ENCODE results near the gene CWC27. TPM values are rescaled to one million over a fixed set of nuclear protein-coding genes. Genes with fewer than 3 reads are reported as not detected.

The CWC27 gene
- polyA plus RNA-seq, 1 experiment, result 39.5 TPM

GRCh38 chr5:64792469-64792868 is 23.7 kb downstream of the CWC27 start:
- Histone ChIP-seq H3K27me3 (ENCODE audit: control insufficient read depth, insufficient read depth, low read length) (no peaks in the 10 kb centered on the region), H3K27ac (ENCODE audit: low read depth, low read length) (no peak overlapping the region), H3K9me3 (ENCODE audit: control insufficient read depth, insufficient read depth, low read length) (no peaks in the 10 kb centered on the region), H3K4me3 (ENCODE audit: low read depth, low read length) (no peak overlapping the region)
- TF ChIP-seq CTCF (IDR thresholded peaks at IDR 0.05; ENCODE audit: low read depth, low read length), result no peak
- ChIA-PET POLR2A (no interaction called here), CTCF (interaction anchor here (4.3 kb wide), 1 partner anchor 9 kb away, joined by 34 read pairs; no protein-coding TSS in a partner anchor)
- no peak for DNase-seq (ENCODE audit: low read depth, low spot score)

- Histone ChIP-seq H3K27ac (ENCODE audit: low read depth, low read length) (no peak overlapping the region), H3K27me3 (ENCODE audit: control insufficient read depth, insufficient read depth, low read length) (no peaks in the 10 kb centered on the region), H3K4me3 (ENCODE audit: low read depth, low read length) (no peak overlapping the region), H3K9me3 (ENCODE audit: control insufficient read depth, insufficient read depth, low read length) (no peaks in the 10 kb centered on the region)
- POLR2A ChIA-PET, result no interaction called here
- CTCF ChIA-PET, result interaction anchor here (1.1 to 4.3 kb wide), 3 partner anchors 11 to 160 kb away, joined by 4 to 34 read pairs (median 5); no protein-coding TSS in a partner anchor
- TF ChIP-seq CTCF (IDR thresholded peaks at IDR 0.05; ENCODE audit: low read depth, low read length), result no peak
- no peak for DNase-seq (ENCODE audit: low read depth, low spot score)
Observed at GRCh38 chr5:64794053-64794770, 25.5 kb downstream of the CWC27 start.

- DNase-seq (ENCODE audit: low read depth, low spot score), result no peak
- ChIA-PET POLR2A (no interaction called here), CTCF (no interaction called here)
- H3K4me3 ChIP-seq (ENCODE audit: low read depth, low read length), result no peak overlapping the region
- no peak overlapping the region for H3K27ac ChIP-seq (ENCODE audit: low read depth, low read length)
- TF ChIP-seq CTCF (IDR thresholded peaks at IDR 0.05; ENCODE audit: low read depth, low read length), result no peak
- no peaks in the 10 kb centered on the region for H3K9me3 ChIP-seq (ENCODE audit: control insufficient read depth, insufficient read depth, low read length)
- no peaks in the 10 kb centered on the region for H3K27me3 ChIP-seq (ENCODE audit: control insufficient read depth, insufficient read depth, low read length)
Observed at GRCh38 chr5:64796301-64796700, 27.6 kb downstream of the CWC27 start.

GRCh38 chr5:64800926-64801325 is 32.2 kb downstream of the CWC27 start:
- Histone ChIP-seq H3K9me3 (ENCODE audit: control insufficient read depth, insufficient read depth, low read length) (no peaks in the 10 kb centered on the region), H3K27ac (ENCODE audit: low read depth, low read length) (no peak overlapping the region), H3K4me3 (ENCODE audit: low read depth, low read length) (no peak overlapping the region), H3K27me3 (ENCODE audit: control insufficient read depth, insufficient read depth, low read length) (no peaks in the 10 kb centered on the region)
- no peak for DNase-seq (ENCODE audit: low read depth, low spot score)
- TF ChIP-seq CTCF (IDR thresholded peaks at IDR 0.05; ENCODE audit: low read depth, low read length), result no peak
- POLR2A ChIA-PET, result no interaction called here
- CTCF ChIA-PET, result no interaction called here

- CTCF ChIA-PET, result interaction anchor here (1.4 to 1.6 kb wide), 2 partner anchors 171 to 676 kb away, joined by 4 to 5 read pairs; no protein-coding TSS in a partner anchor
- POLR2A ChIA-PET, result no interaction called here
Observed at GRCh38 chr5:64806537-64806936, 37.8 kb downstream of the CWC27 start.

More at GRCh38 chr5:64806537-64806936, 37.8 kb downstream of the CWC27 start:
- DNase-seq (ENCODE audit: low read depth, low spot score), result no peak
- H3K9me3 ChIP-seq (ENCODE audit: control insufficient read depth, insufficient read depth, low read length), result no peaks in the 10 kb centered on the region
- no peaks in the 10 kb centered on the region for H3K27me3 ChIP-seq (ENCODE audit: control insufficient read depth, insufficient read depth, low read length)
- TF ChIP-seq CTCF (IDR thresholded peaks at IDR 0.05; ENCODE audit: low read depth, low read length), result no peak
- H3K4me3 ChIP-seq (ENCODE audit: low read depth, low read length), result no peak overlapping the region
- no peak overlapping the region for H3K27ac ChIP-seq (ENCODE audit: low read depth, low read length)

Data from AG04450 (cell line).